NCI-H69 (cell line): Measurements from ENCODE around the gene COL4A1.

Experiments
- DNase-seq: peaks from one replicate; lab custom pipeline; 2025; lab: John Stamatoyannopoulos, UW

The COL4A1 gene

DNA sequence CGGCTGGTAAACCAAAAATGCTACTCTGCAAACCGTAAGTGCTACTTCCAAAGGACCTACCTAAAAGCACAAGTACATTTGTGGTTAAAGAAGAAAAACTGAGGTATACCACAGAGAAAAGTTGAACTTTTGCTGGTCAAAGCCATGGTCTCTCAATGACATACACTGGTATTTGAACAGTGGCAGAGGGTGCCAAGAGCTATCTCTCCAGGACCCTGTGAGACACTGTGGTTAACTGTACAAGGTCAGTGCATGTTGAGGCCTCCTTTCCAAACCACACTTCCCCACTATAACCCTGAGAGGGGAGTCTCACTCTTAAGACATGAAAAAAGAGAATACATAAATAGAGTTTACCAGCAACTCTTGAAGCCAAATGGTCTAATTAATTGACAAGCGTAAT, 49.5 kb downstream of the COL4A1 start:
- no peak for DNase-seq

DNA sequence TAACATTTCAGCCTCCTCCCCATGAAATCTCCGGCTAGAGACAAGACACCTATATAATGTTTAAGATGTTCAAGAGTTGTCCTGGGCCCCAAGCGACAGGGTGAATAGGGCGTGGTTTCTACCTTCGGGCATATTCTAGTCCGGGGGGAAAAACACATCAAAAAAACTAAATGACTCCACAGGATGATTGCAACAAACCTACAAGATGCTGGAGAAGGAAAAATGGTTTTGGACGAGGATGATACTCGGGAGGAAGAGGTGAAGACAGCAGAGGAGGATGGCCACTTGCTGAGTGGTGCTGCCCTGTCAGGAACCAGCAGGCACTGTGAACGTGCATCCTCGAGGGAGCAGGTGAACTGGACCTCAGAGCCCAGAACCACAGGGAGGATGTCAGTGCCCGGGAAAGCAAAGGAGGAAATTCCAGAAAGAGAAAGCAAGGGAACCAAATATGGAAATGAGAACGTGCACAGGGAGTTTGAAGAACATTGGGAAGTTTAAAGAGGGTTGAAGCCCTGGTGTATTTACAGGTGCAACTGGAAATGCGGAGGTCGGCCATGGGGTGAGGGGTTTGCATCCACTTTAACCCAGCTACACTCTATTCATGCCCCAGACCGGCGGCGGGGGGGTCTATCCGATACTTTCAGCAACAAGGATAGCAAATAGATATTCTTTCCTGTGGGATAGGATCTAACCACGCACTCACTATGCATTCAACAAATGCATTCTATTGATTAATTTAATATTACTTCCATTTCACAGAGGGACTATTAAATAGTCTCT, 50.6 kb downstream of the COL4A1 start:
- DNase-seq, result no peak

DNA sequence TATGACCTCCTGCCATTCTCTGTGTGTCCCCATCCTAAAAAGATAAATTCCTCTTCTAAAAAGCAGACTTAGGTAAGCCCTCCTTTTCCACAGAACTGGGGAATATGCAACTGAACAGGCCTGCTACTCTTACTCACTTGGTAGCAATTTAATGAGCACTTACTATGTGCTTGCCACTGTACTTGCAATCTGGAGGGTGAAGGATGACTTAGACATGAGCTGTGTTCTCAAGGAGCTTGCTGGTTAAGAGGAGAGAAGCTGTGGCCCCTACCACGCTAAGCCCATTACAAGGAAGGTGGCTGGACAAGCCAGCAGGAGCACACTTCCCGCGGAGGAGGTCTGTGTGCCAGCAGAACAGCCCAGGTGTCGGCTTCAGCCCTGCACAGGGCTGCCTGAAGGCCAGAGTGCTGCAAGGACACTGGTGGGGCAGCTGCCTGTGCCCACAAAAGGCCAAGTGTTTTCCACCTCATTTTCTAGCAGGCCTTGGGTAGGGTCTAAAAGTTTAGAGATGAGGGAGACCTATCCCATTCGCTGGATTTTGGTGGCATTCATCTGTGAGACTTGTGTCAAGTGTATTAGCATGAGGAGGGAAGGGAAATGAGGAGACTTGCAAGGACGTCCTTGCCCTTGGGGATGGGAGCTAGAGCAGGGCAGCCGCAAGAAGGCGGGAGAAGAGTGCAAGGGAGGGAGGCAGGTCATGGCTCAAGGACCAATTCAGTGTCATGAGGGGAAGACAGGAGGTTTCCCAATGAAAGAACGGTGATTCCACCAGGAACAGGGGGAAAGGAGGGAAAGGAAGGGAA, 52.0 kb downstream of the COL4A1 start:
- no peak for DNase-seq

DNA sequence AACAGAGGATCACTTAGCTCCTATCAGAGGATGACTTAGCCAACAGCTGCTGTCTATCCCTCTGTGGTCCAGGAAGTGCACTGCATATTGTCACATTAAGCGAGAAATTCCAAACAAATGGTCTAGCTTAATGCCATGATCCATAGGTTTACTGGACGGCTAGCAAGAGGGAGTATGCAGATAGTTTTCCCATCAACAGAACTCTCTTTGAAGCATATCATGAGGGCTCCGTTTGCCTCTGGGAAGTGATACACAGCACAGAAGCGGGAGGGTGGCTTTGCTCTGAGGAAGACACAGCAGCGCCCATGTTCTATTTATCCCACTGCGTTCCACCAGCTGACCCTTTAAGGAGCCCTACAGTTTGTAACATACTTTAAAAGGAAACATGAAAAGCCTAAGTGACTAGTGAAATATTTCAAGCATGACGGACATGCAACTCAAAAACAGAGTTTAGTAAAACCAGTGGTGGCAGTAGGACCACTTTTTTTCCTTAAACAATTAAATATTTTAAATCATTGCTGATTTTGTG, 52.7 kb downstream of the COL4A1 start:
- DNase-seq, result no peak

DNA sequence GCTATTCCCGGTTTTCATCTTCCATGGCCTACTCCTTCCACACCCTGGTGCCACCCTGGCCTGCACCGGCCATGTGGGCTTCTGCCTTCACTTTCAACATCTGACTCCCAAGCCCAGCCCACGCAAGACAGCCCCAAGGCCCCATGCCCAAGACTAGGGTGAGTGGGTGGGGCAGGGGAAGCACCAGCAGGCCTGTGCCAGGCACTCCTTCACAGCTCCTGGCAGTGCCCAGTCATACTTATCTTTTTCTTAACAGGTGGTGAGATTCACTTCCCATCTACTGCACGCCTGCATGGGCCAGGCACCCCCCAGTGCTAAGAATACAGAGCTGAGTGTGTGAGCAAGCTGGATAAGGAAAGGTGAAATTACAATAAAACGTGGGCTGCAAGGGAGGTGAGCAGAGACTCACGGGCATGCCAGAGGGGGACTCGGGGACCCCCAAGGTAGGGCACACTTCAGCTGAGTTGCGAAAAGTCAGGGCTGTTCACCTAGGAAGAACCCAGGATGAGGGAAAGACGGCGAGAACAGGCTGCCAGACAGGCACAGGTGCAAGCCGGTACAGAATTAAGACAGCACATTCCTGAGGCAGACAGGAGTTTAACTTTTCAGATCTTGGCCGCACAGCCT, 55.7 kb downstream of the COL4A1 start:
- no peak for DNase-seq

DNA sequence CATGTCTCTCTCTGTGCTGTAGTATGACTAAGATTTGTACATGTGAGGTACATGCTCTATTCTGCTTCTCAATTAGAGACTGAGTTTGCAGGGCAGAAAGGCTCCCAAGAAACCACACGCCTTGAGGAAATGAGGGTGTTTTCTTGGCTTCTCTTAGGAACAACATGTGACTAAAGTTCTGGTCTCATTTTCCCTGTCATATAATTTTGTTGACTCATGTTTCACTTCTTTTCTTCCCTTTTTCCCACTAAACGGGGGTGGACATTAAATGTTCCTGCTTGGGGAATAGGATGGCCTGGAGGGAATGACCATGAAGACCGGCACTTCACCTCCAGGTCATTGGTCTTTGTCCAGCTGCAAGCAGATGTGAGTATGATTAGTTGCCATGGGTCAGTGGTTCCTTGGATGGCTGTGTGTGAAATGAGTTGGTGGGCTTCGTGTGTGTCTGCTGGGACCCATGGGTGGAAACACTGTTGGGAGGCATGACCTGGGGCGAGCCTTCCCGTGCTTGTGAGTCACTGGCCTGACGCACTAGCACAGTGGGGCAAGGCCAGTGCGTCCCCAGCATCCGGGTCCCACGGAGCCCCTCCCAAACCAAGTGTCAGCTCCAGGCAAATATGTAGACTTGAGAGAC, 56.6 kb downstream of the COL4A1 start:
- no peak for DNase-seq

DNA sequence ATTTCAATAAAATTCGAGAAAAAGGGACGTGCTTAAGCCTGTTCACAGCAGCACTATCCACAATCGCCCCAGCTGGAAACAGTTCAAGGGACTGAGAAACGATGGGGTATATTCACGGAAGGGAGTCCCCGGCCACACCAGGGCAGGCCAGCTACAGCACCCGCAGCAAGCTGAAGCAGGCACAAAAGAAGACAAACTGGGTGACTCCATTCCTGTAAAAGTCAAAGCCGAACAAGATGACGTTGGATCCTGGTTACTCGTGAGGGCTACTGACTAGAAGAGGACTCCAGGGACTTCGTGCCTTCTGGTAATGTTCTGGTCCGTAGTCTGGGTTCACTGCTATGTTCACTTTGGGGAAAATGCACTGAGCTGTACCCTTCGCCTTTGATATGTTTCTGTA, 57.6 kb downstream of the COL4A1 start:
- no peak for DNase-seq

DNA sequence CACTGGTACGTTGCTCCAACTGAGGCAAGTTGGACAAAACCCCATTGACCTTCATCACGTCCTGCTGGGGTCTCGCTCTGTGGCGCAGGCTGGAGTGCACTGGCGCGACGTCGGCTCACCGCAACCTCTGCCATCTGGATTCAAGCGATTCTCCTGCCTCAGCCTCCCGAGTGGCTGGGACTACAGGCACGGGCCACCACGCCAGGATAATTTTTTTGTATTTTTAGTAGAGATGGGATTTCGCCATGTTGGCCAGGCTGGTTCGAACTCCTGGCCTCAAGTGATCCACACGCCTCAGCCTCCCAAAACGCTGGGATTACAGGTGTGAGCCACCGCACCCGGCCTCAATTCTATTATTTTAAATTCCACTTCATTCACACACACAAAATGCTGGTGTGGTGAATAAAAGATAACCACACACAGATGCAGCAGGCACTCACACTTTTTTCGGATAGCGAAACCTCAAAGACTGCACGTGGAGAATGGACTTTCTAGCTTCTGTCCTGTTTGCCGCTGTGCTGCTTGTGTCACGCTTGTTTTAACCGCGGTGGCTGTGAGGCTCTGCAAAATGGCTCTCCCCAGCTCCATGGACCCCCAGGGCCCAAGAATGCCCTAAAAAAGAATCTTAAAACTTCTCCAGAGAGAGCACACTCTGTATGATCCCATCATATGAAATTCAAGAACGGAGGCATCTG, 58.4 kb downstream of the COL4A1 start:
- no peak for DNase-seq

DNA sequence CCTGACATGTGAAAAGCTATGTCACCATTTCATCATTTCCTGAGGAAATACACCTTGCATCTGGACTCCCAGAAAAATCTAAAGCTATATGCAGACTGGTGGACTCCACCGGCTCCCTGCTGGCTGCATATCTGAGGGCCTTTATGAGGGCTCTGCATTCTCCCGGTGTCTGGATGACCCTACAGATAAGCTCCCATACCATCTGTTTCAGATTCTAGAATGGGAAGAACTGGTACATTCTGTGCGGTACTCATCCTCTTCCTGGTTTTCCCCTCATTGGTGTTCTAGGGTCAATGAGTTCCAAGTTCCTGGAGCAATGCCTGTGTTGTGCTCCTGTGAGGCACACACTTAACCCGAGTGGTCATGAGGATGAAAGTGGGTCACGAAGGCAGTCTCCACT, 60.4 kb downstream of the COL4A1 start:
- no peak for DNase-seq

DNA sequence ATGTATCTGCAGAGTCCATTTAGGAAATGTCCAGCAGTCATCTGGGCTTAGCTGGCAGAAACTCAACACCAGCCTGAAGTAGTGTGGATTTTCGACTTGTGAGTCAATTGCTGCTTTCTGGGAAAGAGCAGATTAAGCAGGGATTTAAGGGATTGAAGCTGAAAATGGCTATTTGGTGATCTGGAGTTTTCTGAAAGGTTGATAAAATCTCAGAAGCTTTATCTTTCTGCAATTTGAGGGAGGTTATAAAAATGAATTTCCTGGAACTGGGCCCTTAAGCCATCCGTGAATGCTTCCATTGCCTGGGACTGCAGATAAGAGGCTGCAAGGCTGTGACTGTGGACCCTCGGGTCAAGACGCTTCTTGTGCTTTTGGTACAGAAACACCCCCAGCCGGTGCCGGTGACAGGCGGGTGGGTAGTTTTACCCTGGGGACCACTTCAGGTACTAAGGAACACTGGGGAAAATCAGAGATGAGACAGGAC, 61.5 kb downstream of the COL4A1 start:
- no peak for DNase-seq

DNA sequence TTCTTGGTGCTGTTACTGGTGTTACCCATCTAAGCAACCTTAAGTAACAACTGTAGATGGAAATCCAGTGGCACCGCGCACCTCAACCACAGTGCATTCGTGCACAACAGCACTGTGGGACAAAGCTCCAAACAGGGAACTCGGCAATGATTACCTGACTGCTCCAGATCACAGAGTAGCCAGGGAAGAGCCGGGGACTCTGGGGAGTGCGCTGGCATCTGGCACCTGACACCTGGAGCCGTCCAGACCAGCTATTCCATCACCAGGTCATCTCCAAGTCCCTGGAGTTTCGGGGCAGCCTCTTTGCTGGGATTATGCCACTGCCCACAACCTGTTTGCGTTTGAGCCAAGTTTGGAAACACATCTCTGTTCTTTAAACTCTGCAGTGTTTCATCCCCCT, 62.0 kb downstream of the COL4A1 start:
- DNase-seq, result no peak

DNA sequence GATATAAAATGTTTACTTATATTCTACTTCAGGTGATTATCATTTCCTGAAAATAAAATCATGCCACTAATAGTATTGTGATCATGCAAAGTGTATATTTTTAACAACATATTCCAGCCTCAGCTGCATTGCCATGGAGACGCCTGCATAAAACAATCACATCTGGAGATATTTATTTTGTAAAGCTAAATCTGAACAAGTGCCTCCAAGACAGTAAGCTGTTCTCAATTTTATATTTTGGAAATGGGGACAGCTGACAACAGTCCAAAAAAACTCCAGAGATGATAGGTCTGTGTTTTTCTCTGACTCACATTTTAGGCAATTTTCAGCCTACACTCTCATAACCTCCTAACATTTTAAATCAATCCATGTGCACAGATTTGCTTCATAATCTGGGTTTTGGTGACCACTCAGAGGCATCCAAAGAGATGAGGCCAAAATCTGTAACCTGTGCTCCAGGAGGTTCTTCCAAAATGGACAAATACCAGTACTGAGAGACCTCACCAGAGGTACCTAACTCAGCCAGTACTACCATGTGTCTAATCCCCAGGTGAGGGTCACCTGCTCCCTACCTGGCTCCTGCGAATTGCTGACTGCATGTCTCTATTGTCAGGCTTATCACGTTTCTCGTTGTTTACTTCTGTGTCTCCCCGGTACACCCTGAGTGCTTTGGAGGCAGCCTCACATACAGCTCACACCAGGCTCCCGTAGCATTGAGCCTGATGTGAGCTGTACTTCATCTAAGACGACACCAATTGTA, 62.7 kb downstream of the COL4A1 start:
- no peak for DNase-seq

DNA sequence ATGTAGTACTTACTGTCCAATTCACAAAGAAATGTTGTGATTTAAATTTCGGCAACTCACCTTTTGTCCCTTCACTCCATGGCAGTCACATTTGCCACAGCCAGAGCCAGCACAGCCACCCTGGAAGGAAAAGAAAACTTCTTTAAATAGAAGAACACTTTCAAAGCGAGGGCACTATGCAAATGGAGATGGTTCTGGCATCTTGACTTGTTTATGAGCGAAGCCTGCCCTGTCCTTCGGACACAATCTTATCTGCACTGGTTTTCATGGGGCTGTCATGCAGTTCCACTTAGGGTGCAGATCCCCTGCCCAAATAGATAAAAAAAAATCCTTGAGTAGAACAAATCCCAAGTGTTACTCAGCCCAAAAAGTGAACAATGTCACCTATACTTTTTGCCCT, 64.3 kb downstream of the COL4A1 start:
- no peak for DNase-seq

DNA sequence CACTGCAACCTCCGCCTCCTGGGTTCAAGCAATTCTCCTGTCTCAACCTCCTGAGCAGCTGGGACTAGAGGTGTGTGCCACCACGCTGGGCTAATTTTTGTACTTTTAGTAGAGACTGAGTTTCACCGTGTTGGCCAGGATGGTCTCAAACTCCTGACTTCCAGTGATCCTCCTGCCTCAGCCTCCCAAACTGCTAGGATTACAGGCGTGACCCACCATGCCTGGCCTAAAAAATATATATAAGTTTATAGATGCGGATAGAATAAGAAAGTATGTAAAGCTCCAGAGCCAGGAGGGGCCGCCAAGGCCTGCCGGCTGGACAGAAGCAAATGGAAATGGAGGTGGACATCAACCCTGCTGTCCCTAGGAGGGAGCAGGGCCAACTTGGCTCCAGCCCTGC, 66.0 kb downstream of the COL4A1 start:
- DNase-seq, result no peak

DNA sequence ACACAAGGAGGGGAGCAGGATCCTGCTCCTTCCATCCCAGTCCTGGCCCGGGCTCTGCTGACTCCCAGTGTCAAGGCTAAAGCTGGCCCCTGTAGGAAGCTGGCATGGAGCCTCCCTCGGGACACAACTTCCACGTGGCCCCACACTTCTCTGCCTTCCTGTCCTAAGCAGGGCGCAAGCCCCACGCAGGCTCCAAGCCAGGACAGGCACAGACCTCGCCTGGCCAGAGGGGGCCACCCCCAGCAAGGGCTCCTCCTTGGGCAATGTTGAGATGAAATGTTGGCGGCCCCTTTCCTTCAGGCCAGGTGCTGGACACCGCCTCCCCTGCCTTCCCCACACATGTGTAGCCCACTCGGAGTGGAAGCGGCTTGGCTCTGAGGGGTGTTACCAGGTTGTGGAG, 66.6 kb downstream of the COL4A1 start:
- DNase-seq, result no peak

DNA sequence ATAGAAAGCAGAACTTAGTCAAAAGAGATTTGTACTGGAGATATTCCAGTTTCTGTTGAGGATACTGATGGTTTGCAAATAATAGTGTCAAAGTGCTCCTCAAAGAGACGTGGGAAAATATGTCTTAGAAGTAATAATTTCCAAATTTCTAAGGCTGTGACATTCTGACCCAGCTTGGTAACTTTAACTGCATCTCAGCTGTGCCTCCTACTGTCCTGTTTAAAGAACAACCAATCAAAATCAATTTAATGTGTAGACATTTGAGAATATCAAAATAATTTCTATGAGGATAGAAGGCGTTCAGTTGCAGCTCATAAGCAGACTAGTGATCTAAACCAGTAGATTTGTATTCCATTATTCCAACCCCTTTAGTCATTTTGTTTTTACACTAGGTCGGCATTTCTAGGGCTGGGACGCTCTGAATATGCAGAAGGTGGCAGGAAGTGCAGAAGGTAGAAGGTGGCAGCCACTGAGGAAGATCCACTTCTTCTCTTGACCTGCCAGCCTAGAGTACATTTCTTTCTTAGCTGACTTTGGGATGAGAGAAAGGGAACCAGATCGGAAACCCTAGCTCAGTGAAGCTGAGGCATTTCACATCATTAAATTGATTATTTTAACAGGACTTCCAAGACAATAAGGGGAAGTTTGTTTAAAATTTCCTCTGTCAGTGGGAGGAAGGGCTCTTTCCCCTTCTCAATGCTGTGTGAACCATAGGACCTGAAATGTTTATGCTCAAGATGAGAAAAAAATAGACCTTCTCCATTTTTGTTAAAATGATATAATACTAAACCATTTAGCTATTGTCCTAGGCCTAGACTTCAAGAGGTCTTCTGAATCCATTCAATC, 67.5 kb downstream of the COL4A1 start:
- DNase-seq, result no peak

DNA sequence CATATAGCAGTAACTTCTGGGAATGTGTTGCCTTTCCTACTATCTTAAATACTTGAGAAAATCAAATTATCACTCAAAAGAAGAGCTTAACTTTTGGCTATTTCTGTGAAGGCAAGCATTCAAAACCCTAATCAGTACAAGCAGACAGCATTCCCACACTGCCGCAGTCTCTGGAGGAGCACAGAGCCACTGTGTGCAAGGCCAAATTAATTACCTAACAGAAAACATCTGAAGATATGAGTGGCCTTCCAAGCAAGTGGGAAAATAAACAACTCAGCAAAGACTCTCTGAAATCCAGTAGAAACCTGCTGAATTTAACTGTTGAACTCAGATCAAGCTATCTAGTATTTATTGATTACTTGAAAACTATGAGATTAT, 68.2 kb downstream of the COL4A1 start:
- DNase-seq, result no peak

DNA sequence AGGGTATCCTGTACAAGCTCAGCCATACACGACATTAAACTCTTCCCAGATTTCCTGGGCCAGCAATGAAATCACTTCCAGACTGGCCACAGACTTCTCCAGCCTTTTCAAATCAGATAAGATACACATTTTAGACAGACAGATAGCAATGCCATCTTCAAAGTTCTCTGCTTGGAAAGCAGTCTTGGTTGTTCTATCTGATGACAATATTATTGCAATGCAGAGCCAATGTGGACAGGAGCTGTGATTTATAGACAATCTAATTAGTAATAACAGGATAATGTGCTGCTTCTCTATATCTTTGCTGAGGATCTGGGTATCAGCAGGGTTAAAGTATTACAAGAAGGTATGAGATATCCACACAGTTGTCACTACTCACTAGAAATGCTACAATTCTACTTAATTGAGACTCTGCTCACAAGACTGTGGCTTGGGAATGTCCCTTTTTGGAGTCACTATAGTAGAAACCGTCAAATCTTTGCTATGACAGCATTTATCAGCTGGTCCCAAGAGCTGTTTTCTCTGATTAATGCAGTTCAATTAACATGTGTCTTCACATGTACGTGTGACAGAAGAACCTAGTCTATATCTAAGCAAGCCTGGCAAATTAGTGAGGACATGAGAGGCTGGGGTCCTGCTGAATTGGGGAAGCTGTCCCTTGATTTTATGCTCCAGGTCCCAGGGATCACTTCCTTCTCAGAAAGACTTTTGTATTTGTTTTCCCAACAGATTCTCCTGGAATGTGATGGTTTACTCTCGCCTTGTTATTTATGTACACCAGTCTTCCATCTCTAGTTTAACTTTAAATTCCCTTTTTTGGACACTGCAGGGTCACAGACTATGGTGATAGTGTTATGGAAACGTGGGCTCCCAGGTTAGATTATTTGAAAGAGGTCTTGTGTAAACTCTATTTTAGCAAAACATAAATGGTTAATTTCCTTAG, 68.8 kb downstream of the COL4A1 start:
- no peak for DNase-seq

DNA sequence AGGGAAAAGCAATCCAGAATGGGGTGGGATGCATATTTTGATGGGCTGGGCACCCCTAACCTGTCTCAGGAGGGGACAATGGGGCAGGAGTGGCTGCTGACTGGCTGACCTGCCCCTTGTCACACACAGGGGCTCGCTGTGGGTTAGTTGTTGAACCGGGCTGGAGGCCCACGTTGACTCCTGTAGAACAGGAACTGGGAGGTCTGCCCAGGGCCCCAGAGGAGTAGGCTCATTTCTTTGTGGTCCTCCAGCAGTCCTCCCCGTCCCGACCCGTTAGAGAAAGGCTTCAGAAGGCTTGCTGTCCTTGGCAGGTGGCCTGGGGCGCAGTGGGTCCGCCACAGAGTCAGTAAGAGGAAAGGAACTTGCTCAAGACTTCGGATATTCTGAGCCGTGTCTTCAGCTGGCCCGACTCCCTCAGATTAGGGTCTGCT, 70.1 kb downstream of the COL4A1 start:
- no peak for DNase-seq
